ENCODE results near the gene CASTOR2.
"Not testable (repeated sequence)": the region's sequence is repeated elsewhere in the genome, so short reads cannot be mapped to it uniquely, and the experiment has no call there.

The CASTOR2 gene

DNA sequence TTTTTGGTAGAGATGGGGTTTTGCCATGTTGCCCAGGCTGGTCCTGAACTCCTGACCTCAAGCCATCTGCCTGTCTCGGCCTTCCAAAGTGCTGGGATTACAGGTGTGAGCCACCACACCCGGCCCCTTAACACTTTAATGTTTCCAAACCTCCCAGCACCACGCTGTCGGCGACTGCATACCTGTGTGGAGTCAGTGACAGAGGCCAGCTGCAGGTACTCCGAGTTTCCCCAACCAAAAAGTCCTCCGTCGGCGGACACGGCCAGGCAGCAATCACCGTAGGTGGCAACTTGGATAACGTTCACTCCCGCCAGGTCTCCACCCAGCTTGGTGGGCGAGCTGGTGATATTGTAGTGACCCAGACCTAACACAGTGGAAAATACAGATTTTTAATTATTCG is 93.9 kb downstream of the CASTOR2 start:
- Histone ChIP-seq H3K36me3 (ENCODE audit: control insufficient read depth, insufficient read depth, low read length) (peaks cover 35% of the 10 kb centered on the region), H3K4me3 (replicated peaks; ENCODE audit: low read depth, low read length) (no peak overlapping the region), H3K27me3 (replicated peaks; ENCODE audit: control insufficient read depth, insufficient read depth, low read length) (no peaks in the 10 kb centered on the region)
- no peak for DNase-seq (ENCODE audit: extremely low read depth, insufficient read length)
- TF ChIP-seq, protein P1, sequence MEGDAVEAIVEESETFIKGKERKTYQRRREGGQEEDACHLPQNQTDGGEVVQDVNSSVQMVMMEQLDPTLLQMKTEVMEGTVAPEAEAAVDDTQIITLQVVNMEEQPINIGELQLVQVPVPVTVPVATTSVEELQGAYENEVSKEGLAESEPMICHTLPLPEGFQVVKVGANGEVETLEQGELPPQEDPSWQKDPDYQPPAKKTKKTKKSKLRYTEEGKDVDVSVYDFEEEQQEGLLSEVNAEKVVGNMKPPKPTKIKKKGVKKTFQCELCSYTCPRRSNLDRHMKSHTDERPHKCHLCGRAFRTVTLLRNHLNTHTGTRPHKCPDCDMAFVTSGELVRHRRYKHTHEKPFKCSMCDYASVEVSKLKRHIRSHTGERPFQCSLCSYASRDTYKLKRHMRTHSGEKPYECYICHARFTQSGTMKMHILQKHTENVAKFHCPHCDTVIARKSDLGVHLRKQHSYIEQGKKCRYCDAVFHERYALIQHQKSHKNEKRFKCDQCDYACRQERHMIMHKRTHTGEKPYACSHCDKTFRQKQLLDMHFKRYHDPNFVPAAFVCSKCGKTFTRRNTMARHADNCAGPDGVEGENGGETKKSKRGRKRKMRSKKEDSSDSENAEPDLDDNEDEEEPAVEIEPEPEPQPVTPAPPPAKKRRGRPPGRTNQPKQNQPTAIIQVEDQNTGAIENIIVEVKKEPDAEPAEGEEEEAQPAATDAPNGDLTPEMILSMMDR (IDR thresholded peaks at IDR 0.05; ENCODE audit: insufficient read depth, low read length, poor library complexity, severe bottlenecking): no peak

DNA sequence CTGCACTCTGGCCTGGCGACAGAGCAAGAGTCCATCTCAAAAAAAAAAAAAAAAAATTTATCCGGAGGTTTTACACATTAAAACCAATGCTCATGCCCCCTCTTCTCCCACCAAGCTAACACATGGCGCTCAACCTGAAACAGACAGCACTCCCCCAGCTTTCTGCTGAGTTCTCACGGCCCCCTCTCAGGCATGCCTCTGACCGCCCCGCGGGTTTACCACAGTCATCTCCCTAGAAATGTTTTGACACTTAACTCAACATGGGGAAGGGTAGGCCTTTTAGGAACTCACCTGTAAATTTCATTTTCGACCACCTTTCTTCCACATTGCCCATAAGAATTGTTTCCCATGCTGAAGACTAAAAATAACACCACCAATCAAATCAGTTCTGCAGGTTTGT is 99.8 kb downstream of the CASTOR2 start:
- no peak overlapping the region for H3K4me3 ChIP-seq (replicated peaks; ENCODE audit: low read depth, low read length)
- DNase-seq (ENCODE audit: extremely low read depth, insufficient read length): no peak
- no peaks in the 10 kb centered on the region for H3K27me3 ChIP-seq (replicated peaks; ENCODE audit: control insufficient read depth, insufficient read depth, low read length)
- peaks cover 18% of the 10 kb centered on the region for H3K36me3 ChIP-seq (ENCODE audit: control insufficient read depth, insufficient read depth, low read length)
- TF ChIP-seq, protein P1 (IDR thresholded peaks at IDR 0.05; ENCODE audit: insufficient read depth, low read length, poor library complexity, severe bottlenecking): no peak

DNA sequence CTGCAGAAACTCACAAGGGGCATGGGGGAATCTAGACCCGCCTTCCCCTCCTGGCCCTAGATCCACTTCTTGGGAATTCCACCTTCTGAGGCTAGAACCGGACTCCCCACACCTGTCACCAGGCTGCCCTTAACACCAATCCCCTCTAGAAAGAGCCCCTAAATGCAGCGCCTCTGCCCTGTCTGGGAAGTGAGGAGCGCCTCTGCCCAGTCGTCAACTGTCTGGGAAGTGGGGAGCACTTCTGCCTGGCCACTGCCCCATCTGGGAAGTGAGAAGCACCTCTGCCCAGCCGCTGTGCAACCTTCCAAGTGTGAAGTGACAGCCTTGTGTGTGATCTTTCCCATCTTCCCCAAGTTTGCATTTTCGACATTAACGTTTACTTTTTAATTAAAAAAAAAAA is 100.3 kb downstream of the CASTOR2 start:
- no peak overlapping the region for H3K4me3 ChIP-seq (replicated peaks; ENCODE audit: low read depth, low read length)
- peaks cover 18% of the 10 kb centered on the region for H3K36me3 ChIP-seq (ENCODE audit: control insufficient read depth, insufficient read depth, low read length)
- H3K27me3 ChIP-seq (replicated peaks; ENCODE audit: control insufficient read depth, insufficient read depth, low read length): no peaks in the 10 kb centered on the region
- TF ChIP-seq, protein P1 (IDR thresholded peaks at IDR 0.05; ENCODE audit: insufficient read depth, low read length, poor library complexity, severe bottlenecking): no peak
- no peak for DNase-seq (ENCODE audit: extremely low read depth, insufficient read length)

DNA sequence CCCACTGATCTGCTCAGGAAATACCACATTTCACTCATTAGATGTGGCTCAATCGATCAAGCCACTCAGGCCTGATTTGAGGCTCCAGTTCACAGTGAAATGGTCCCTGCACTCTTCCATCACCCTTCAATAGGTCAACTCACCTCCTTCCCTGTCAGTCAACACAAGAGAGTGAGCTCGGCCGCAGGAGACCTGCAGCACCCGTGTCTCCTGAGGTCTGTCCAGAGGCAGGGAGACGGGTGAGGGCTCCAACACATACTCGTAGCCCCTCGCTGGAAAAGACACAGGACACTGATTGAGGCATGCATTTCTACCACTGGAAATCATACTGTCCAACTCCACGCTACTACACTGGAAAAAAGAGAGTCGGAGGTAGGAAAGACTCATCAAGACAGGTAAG is 102.0 kb downstream of the CASTOR2 start:
- Histone ChIP-seq H3K36me3 (ENCODE audit: control insufficient read depth, insufficient read depth, low read length) (peaks cover 11% of the 10 kb centered on the region), H3K27me3 (replicated peaks; ENCODE audit: control insufficient read depth, insufficient read depth, low read length) (no peaks in the 10 kb centered on the region), H3K4me3 (replicated peaks; ENCODE audit: low read depth, low read length) (no peak overlapping the region)
- TF ChIP-seq, protein P1 (IDR thresholded peaks at IDR 0.05; ENCODE audit: insufficient read depth, low read length, poor library complexity, severe bottlenecking): no peak
- no peak for DNase-seq (ENCODE audit: extremely low read depth, insufficient read length)

DNA sequence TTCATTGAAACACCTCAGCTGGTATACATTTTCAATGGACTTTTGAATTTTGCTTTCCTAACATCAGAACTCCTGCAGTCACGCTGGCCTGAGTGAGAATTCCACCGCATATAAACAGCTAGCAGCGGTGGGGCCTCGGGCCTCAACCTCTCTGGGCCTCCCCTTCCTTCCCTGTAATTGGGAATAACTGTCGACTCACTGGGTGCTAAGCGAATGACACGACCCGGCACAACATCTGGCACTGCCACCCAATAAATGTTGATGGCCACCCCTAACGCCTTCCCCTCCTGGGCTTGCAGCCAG is 108.4 kb downstream of the CASTOR2 start:
- DNase-seq (ENCODE audit: extremely low read depth, insufficient read length): no peak
- peak overlapping the region; percentile 68 for H3K4me3 ChIP-seq (replicated peaks; ENCODE audit: low read depth, low read length)
- no peaks in the 10 kb centered on the region for H3K27me3 ChIP-seq (replicated peaks; ENCODE audit: control insufficient read depth, insufficient read depth, low read length)
- TF ChIP-seq, protein P1 (IDR thresholded peaks at IDR 0.05; ENCODE audit: insufficient read depth, low read length, poor library complexity, severe bottlenecking): no peak
- H3K36me3 ChIP-seq (ENCODE audit: control insufficient read depth, insufficient read depth, low read length): no peaks in the 10 kb centered on the region; the same call in none of the 2 replicates

DNA sequence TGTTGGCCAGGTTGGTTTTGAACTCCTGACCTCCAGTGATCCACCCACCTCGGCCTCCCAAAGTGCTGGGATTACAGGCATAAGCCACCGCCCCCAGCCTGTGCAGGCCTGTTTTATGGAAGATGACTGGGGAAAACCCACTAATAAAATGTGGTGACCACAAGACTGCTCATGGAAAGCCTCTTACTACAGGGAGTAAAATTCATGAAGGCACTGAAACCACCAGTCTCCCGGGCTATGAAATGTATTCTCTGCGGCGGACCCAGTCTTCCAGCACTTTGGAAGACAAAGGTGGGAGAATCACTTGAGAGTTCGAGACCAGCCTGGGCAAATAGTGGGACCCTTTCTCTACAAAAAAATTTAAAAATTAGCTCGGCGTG is 109.7 kb downstream of the CASTOR2 start:
- H3K27me3 ChIP-seq (replicated peaks; ENCODE audit: control insufficient read depth, insufficient read depth, low read length); H3K36me3 ChIP-seq (ENCODE audit: control insufficient read depth, insufficient read depth, low read length); DNase-seq (ENCODE audit: extremely low read depth, insufficient read length); H3K4me3 ChIP-seq (replicated peaks; ENCODE audit: low read depth, low read length): not testable (repeated sequence)

All from GM06990 (cell line).